Stimulated activated effector memory CD8-positive, alpha-beta T cell treated with anti-CD3 and anti-CD28 coated beads, Interleukin-12 subunit alpha, Interleukin-12 subunit beta, amount 100 ng/mL, for 72 hours (primary cell): Measurements from ENCODE around the gene GRID1.
"Not testable (repeated sequence)": the region's sequence is repeated elsewhere in the genome, so short reads cannot be mapped to it uniquely, and the experiment has no call there.

Experiments used
- ATAC-seq: fragments of 150-1000 bp; cut with Tn5 transposase; 2 replicates; pipeline ENCODE4 v1.10.0; 2021
- DNase-seq, 2 donors: peaks; one replicate each; pipeline ENCODE4 v3.0.0; 2021 to 2022; ENCODE audit warnings: low spot score in 2 of 2
- H3K27ac Mint-ChIP-seq: one replicate; pipeline ENCODE4 v1.8.0; 2022; ENCODE audit warnings: mild to moderate bottlenecking, mixed read lengths
- H3K36me3 Mint-ChIP-seq: one replicate; pipeline ENCODE4 v1.8.0; 2022; ENCODE audit warnings: mild to moderate bottlenecking, mixed read lengths
- H3K4me1 Mint-ChIP-seq: one replicate; pipeline ENCODE4 v1.8.0; 2022; ENCODE audit warnings: mixed read lengths
- H3K4me3 Mint-ChIP-seq: one replicate; pipeline ENCODE4 v1.8.0; 2022; ENCODE audit warnings: mild to moderate bottlenecking, mixed read lengths
- H3K9me3 Mint-ChIP-seq: one replicate; pipeline ENCODE4 v1.8.0; 2022; ENCODE audit warnings: mixed read lengths

The GRID1 gene

DNA sequence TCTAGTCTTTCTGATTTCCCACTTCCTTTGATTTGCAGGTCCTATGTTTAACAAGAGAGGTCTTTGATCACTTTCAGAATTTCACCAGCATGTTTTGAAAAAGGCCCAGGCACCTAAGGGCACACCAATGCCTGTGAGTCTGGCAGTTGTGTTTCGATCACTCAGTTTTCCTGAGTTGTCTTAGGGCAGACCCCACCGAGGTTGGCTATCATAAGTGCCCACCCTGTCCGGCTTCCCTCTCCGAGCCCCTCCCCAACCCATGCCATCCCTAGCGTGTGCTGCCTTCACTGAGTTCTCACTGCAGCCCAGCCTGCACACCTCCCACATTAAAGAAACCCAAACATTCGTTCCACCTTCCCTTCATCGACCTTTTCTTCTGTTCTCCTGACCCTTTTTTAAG is 257.9 kb downstream of the GRID1 start:
- Mint-ChIP-seq H3K9me3 (no peaks in the 10 kb centered on the region), H3K4me1 (no peaks in the 10 kb centered on the region), H3K4me3 (no peak overlapping the region), H3K27ac (no peak overlapping the region), H3K36me3 (no peaks in the 10 kb centered on the region)
- ATAC-seq (no peak), DNase-seq (no peak)

DNA sequence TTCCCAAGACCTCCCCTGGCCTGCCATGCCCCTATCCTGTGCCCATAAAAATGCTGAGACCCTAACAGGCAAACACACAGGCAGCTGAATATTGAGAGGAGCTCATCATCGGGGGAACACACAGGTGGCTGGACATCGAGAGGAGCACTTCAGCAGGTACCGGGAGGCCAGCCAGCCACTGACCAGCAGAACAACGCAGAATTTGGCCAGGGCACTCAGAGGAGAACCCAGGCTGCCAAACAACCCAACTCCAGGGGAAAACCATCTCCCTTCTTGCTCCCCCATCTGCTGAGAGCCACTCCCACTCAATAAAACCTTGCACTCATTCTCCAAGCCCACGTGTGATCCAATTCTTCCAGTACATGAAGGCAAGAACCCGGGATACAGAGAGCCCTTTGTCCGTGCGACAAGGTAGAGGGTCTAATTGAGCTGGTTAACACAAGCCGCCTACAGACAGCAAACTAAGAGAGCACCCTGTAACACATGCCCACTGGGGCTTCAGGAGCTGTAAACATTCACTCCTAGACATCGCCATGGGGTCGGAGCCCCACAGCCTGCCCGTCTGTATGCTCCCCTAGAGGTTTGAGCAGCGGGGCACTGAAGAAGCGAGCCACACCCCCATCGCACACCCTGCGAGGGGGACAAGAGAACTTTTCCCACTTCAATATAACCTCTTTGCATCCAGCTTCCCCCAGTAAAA is 258.8 kb downstream of the GRID1 start:
- not testable (repeated sequence) for H3K4me3 Mint-ChIP-seq, H3K27ac Mint-ChIP-seq, H3K9me3 Mint-ChIP-seq, DNase-seq, ATAC-seq, H3K4me1 Mint-ChIP-seq, H3K36me3 Mint-ChIP-seq

DNA sequence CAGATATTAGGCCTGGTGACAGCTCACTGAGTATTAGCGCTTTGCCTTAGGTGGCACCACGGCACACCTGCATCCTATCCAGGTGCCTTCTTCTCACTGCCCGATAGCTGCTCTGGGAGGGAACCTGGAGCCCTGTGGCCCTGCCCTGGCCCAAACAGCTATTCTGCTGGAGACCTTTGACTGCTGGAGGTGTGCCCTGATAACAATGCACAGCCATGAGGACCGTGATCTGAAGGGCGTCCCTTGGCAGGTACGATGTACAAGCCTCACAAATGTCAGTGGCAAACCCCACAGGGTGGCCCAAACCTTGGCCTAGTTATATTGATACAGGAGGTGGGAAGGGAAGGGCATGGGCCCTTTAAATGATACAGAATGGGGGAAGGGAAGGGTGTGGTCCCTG is 259.5 kb downstream of the GRID1 start:
- H3K36me3 Mint-ChIP-seq: no peaks in the 10 kb centered on the region
- no peaks in the 10 kb centered on the region for H3K4me1 Mint-ChIP-seq
- H3K9me3 Mint-ChIP-seq: no peaks in the 10 kb centered on the region
- no peak for DNase-seq
- no peak overlapping the region for H3K4me3 Mint-ChIP-seq
- no peak overlapping the region for H3K27ac Mint-ChIP-seq
- ATAC-seq: no peak

DNA sequence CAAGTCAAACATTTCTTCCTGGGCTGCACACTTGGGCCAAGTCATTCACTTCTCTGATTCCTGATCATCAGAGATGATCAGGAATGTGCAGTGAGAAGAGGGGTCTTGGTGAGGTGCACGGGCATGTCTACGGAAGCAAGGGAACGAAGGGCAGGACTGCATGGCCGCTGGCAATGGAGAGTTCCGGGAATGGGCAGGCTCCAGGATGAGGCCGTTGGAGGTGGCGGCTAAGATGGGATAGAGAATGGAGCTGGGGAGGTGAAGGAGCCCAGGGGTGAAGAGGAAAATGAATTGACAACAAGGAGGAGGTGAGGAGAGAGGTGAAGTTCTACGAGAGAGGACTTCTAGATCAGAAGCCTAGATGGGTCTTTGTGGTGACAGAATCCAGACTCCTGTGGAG is 260.0 kb downstream of the GRID1 start:
- no peak overlapping the region for H3K4me3 Mint-ChIP-seq

DNA sequence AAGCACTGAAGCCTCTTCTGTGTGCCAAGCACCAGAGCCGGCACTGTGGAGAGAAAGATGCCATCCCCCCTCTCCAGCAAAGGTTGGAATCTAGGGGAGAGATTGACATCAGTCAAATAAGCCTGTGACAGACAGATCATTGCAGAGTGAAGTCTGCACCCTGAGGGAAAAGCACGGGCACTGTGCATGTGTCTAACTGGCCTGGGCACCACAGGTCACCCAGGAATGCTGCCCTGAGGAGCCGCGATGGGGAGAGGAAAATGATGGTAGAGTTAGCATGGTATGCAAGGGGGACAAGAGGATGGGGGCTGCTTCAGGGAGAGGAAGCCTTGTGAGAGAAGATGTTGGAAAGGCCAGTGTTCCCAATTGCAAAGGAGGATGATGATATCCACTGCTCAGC is 261.0 kb downstream of the GRID1 start:
- Mint-ChIP-seq H3K9me3 (no peaks in the 10 kb centered on the region), H3K36me3 (no peaks in the 10 kb centered on the region), H3K27ac (no peak overlapping the region), H3K4me3 (no peak overlapping the region), H3K4me1 (no peaks in the 10 kb centered on the region)
- ATAC-seq: no peak
- DNase-seq: no peak

More for the DNA sequence above, 260.0 kb downstream of the GRID1 start:
- Mint-ChIP-seq H3K4me1 (no peaks in the 10 kb centered on the region), H3K27ac (no peak overlapping the region), H3K9me3 (no peaks in the 10 kb centered on the region), H3K36me3 (no peaks in the 10 kb centered on the region)
- no peak for ATAC-seq
- DNase-seq: no peak

DNA sequence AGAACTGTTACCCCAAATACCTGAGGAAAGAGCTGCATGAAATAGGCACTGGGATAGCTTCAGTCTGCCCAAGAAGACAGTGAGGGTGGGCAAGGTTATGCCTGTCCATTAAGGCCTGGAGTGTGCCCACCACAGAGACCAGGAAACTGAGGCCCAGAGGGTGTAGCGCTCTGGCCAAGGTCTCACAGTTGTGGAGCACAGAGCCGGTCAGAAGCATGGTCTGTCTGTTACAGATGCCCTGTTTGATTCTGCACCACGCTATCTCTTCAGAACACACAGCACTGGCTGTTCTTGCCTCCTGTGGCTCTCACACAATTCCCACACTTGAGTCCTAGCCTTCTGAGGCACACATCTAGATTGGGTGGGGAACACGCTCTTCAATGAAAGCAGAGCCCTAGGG is 261.4 kb downstream of the GRID1 start:
- no peaks in the 10 kb centered on the region for H3K9me3 Mint-ChIP-seq
- H3K27ac Mint-ChIP-seq: no peak overlapping the region
- DNase-seq (no peak), ATAC-seq (no peak)
- no peaks in the 10 kb centered on the region for H3K36me3 Mint-ChIP-seq
- no peaks in the 10 kb centered on the region for H3K4me1 Mint-ChIP-seq
- H3K4me3 Mint-ChIP-seq: no peak overlapping the region

DNA sequence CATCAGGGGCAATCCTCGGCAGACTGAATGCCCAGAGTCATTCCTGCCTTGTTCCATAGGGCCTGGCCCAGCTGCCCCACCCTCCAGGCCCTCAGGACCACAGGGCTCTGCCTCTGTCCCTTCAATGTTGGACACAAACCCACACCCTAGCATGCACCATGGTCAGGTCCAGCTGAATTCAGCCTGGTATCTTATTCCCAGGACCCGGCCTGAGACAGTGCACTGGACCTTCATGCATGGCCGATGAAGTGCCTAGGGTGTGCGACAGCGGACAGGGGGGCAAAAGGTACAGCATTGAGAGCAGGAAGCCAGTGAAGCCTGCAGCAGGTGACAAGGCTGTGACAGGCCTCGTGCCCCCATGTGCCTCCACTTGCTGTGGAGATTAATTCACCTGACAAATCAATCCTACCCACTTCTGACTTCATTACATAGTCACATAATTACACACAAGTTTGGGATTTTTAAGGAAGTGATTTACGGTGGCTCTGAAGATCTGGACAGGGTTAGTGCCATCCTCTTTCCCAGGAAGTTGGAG is 261.9 kb downstream of the GRID1 start:
- H3K4me1 Mint-ChIP-seq: no peaks in the 10 kb centered on the region
- H3K9me3 Mint-ChIP-seq: no peaks in the 10 kb centered on the region
- H3K36me3 Mint-ChIP-seq: no peaks in the 10 kb centered on the region
- H3K27ac Mint-ChIP-seq: no peak overlapping the region
- ATAC-seq (no peak), DNase-seq (no peak)
- no peak overlapping the region for H3K4me3 Mint-ChIP-seq

DNA sequence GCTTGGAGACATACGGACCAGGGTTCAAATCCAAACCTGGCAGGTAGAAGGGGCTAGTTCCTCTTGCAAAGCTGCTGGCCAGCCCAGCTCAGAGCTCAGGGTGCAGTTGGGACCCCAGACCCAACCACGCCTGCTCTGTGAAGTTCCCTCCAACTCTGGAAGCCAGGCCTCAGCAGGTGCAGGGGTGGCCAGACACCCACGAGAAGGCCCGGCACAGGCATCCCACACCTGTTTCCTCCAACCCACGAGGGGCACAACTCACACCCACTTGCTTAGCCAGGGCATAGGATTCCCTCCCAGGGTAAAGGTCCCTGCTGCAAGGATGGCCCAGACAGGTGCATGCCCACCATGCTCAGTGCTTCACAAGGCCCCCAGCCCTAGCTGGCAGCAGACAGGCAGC is 262.4 kb downstream of the GRID1 start:
- Mint-ChIP-seq H3K36me3 (no peaks in the 10 kb centered on the region), H3K27ac (no peak overlapping the region), H3K4me3 (no peak overlapping the region), H3K9me3 (no peaks in the 10 kb centered on the region), H3K4me1 (no peaks in the 10 kb centered on the region)
- DNase-seq (no peak), ATAC-seq (peak; percentile 4)

DNA sequence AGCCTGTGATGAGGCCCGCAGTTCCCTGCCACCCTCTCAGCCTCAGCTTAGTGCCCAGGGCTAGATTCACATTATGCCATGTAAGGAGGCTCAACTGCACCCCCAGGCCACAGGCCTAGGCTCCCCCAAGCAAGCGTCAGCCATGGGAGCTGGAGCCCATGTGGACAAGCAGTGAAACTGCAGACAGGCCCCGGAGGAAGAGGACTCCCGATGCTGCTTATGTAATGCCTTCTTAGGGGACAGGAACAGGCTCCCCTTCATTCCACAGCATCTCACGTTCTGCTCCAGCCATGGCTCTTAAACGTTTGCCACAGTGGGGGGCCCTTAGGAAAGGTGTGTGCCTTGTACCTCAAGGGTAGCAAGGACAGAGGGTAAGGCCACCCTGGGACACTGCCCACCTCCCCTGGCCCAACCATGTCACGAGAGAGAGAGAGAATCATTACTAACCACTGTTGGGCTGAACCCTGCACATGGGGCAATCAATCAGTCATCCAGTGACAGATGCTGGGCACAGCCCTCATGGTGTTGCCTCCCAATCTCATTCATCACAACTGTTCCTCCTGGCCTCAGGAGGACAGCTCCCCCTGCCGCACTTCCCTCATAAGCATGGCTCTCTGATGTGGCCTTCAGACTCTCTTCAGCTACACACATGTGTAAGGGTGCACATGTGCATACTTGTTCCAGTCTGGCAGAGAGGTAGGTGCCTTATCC is 263.0 kb downstream of the GRID1 start:
- no peak overlapping the region for H3K4me3 Mint-ChIP-seq
- H3K36me3 Mint-ChIP-seq: no peaks in the 10 kb centered on the region
- no peak overlapping the region for H3K27ac Mint-ChIP-seq
- ATAC-seq (no peak), DNase-seq (no peak)
- no peaks in the 10 kb centered on the region for H3K4me1 Mint-ChIP-seq
- no peaks in the 10 kb centered on the region for H3K9me3 Mint-ChIP-seq

DNA sequence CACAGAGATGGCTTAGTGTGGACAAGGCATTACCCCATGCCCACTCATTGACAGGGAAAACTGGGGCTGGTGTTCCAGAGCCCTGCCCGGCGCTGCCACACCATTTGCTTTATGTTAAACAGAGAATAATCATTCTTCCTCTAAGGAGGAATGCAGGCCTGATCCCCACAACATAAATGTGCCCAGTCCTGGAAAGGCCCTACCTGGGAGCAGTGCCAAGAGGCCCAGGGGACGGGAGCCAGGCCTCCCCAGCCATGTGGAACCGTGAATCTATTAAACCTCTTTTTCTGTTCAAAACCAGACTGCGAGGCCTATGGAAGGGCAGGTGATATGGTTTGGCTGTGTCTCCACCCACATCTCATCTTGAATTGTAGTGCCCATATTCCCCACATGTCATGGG is 264.1 kb downstream of the GRID1 start:
- no peak overlapping the region for H3K27ac Mint-ChIP-seq
- no peaks in the 10 kb centered on the region for H3K4me1 Mint-ChIP-seq
- no peak overlapping the region for H3K4me3 Mint-ChIP-seq
- no peaks in the 10 kb centered on the region for H3K9me3 Mint-ChIP-seq
- DNase-seq: no peak
- no peaks in the 10 kb centered on the region for H3K36me3 Mint-ChIP-seq
- ATAC-seq: no peak

DNA sequence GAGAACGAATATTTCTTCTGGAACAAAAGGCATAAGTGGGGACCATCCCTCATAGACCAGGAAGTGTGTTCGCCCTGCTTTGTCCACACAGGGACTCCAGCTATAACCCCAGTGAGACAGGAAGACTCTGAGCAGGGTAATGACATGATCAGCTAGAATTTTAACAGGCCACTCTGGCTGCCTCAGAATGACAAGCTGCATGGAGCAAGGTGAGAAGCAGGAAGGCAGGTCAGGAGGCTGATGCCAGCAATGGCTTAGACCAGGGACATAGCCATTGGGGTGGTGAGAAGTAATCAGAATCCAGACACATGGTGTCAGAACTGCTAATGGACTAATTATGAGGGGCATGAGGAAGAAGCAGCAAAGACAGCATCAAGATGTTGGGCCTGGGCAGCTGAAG is 264.6 kb downstream of the GRID1 start:
- H3K9me3 Mint-ChIP-seq: no peaks in the 10 kb centered on the region
- H3K4me3 Mint-ChIP-seq: no peak overlapping the region
- ATAC-seq: no peak
- DNase-seq: no peak
- H3K4me1 Mint-ChIP-seq: no peaks in the 10 kb centered on the region
- H3K27ac Mint-ChIP-seq: no peak overlapping the region
- H3K36me3 Mint-ChIP-seq: no peaks in the 10 kb centered on the region

DNA sequence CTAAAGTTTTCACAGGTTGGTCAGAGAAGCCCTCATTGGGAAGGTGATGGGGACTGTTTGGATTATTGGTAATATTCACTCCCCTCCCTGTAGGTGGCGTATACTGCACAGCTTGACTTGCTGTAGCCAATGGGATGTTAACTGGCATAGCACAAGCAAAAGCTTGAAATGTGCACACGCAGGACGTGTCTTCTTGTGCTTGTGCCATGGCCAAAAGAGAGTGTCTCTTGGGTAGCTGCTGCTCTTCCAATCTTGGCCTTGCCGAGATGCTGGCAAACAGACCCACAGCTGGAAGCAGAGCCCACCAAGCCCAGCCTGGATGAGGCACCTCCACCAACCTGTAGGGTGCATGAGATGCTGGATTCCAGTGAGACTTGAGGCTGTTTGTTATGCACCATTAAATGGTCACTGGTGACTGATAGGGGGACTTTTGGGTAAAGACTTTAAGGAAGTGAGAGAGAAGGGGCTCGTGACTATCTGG is 266.0 kb downstream of the GRID1 start:
- Mint-ChIP-seq H3K36me3 (no peaks in the 10 kb centered on the region), H3K9me3 (no peaks in the 10 kb centered on the region), H3K4me3 (no peak overlapping the region), H3K4me1 (no peaks in the 10 kb centered on the region), H3K27ac (no peak overlapping the region)
- ATAC-seq: peak; percentile 35
- no peak for DNase-seq

DNA sequence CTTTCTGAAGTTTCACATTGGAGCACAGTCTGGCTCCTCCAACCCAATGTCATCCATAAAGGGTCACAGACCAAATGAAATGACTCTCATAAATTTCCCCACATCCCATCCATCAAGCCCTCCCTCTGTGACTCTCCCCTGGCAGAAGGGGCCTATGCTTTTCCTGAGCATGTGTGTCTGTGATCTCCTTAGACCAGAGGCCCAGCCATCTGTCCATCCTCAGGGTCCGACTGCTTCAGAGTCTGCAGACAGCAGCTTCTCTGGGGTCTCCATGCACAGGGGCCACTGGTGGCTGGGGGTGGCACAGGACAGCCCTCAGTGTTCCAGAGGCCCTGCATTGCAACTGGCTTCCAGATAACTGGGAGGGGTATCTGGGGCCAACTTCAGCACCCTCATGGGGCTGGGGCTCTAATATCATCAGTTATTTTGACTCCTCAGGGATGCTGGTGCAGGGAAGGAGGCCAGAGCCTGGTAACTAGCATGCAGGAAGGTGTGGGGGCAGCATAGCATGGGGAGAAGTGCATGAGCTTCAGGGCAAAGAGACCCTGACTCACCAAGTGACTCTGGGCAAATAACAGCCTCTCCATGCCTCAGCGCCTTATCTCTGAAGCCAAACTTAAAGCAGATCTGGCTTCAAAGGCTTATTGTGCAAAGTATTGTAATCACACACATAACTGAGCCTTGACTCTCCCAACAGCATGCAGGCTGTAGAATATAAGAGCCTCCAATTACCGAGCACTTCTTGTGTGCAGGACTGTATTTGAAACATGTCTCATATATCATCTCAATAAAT is 266.9 kb downstream of the GRID1 start:
- H3K9me3 Mint-ChIP-seq: no peaks in the 10 kb centered on the region
- H3K36me3 Mint-ChIP-seq: no peaks in the 10 kb centered on the region
- DNase-seq (no peak), ATAC-seq (no peak)
- no peak overlapping the region for H3K4me3 Mint-ChIP-seq
- H3K4me1 Mint-ChIP-seq: no peaks in the 10 kb centered on the region
- no peak overlapping the region for H3K27ac Mint-ChIP-seq

DNA sequence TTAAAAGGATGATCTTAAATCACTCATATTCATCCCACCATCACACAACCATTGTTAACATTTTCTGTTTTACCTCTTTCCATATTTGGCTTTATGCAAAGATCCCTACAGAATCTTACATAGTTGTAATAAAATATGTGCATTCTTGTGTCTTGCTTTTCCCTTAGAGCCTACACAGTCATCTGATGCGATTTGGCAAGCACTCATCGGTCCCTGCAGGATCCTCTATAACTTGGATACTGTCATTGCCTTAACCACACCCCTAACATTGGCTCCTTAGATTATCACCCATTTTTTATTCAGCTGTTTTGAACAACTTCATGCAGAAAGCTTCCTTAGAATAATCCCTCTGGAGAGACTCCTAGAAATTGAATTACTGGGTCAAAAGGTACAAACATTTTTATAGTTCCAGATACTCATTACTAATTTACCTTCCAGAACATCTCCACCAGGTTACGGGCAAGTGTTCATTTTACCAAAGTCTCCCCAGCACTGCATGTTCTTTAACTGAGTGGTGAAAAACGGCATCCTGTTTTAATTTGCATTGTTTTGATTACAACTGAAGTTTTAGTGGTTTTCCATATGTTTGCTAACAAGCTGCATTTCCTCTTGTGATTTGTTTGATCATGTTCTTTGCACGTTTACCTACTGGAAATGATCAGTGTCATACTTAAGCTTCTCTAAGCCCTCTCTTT is 268.3 kb downstream of the GRID1 start:
- no peaks in the 10 kb centered on the region for H3K36me3 Mint-ChIP-seq
- no peaks in the 10 kb centered on the region for H3K4me1 Mint-ChIP-seq
- H3K4me3 Mint-ChIP-seq: no peak overlapping the region
- no peak overlapping the region for H3K27ac Mint-ChIP-seq
- ATAC-seq: no peak
- DNase-seq: no peak
- no peaks in the 10 kb centered on the region for H3K9me3 Mint-ChIP-seq

DNA sequence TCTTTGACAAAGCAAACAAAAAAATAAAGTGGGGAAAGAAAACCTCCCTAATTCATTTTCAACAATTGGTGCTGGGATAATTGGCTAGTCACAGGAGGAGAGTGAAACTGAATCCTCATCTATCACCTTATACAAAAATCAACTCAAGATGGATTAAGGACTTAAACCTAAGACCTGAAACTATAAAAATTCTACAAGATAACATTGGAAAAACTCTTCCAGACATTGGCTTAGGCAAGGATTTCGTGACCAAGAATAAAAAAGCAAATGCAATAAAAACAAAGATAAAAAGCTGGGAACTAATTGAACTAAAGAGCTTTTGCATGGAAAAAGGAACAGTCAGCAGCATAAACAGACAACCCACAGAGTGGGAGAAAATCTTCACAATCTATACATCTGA is 271.5 kb downstream of the GRID1 start:
- H3K27ac Mint-ChIP-seq, ATAC-seq, H3K9me3 Mint-ChIP-seq, DNase-seq, H3K4me1 Mint-ChIP-seq, H3K36me3 Mint-ChIP-seq, H3K4me3 Mint-ChIP-seq: not testable (repeated sequence)
